ENCODE data around the gene FLT3. TPM values are rescaled to one million over a fixed set of nuclear protein-coding genes. Genes with fewer than 3 reads are reported as not detected.

FLT3 gene
- total RNA-seq, 4 donors from 2014 or later: under 0.01 to 0.90 (median 0.24) TPM; not detected in 1

DNA sequence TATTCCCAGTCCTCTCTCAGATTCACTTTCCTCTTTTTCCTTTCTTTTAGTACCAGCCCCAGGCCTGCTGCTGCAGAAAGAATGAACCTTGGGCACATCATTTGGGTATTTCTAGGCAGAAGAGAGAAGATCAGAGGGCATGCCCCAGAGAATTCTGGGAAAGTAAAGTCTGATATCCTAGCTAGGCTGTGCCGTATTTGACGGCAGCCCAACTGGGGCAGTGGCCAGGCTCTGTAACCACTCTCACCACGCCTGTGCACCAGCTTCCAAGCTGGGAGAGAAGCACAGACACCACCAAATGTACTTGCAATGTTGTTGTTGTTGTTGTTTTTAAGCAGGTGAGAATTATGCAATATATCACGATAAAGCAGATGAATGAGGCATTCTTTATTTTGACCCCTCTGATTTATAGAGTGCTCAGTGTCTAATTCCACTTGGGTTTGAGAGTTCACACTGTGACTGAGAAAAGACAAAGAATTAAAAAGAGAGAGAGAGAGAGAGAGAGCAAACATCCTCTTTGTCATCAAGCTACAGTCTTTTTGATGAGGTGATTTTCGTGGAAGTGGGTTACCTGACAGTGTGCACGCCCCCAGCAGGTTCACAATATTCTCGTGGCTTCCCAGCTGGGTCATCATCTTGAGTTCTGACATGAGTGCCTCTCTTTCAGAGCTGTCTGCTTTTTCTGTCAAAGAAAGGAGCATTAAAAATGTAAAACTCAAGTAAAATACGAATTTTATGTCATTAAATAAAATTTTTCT is 72.6 kb downstream of the FLT3 start:
- no peaks in the 10 kb centered on the region for H3K36me3 ChIP-seq
- intact Hi-C loops (cut with DNase I; ENCODE audit: low total_unique reads): no loop called here
- DNase-seq: no peak
- no peak overlapping the region for H3K4me3 ChIP-seq
- TF ChIP-seq, protein P1, sequence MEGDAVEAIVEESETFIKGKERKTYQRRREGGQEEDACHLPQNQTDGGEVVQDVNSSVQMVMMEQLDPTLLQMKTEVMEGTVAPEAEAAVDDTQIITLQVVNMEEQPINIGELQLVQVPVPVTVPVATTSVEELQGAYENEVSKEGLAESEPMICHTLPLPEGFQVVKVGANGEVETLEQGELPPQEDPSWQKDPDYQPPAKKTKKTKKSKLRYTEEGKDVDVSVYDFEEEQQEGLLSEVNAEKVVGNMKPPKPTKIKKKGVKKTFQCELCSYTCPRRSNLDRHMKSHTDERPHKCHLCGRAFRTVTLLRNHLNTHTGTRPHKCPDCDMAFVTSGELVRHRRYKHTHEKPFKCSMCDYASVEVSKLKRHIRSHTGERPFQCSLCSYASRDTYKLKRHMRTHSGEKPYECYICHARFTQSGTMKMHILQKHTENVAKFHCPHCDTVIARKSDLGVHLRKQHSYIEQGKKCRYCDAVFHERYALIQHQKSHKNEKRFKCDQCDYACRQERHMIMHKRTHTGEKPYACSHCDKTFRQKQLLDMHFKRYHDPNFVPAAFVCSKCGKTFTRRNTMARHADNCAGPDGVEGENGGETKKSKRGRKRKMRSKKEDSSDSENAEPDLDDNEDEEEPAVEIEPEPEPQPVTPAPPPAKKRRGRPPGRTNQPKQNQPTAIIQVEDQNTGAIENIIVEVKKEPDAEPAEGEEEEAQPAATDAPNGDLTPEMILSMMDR (IDR thresholded peaks at IDR 0.05): no peak
- no peak overlapping the region for H3K27ac ChIP-seq
- no peaks in the 10 kb centered on the region for H3K4me1 ChIP-seq
- H3K27me3 ChIP-seq: peaks cover 0 to 4% of the 10 kb centered on the region in 2 donors
- no peaks in the 10 kb centered on the region for H3K9me3 ChIP-seq

- Histone ChIP-seq H3K9me3 (no peaks in the 10 kb centered on the region), H3K4me1 (no peaks in the 10 kb centered on the region), H3K27me3 (peaks cover 0 to 4% of the 10 kb centered on the region in 2 donors), H3K4me3 (no peak overlapping the region), H3K36me3 (no peaks in the 10 kb centered on the region), H3K27ac (no peak overlapping the region)
- intact Hi-C loops (cut with DNase I; ENCODE audit: low total_unique reads): no loop called here
- TF ChIP-seq, protein P1 (IDR thresholded peaks at IDR 0.05): no peak
- TF ChIP-seq POLR2A (IDR thresholded peaks at IDR 0.05): no peak
- no peak for DNase-seq
These were observed 73.3 kb downstream of the FLT3 start for GRCh38 chr13:28027071-28027470.

GRCh38 chr13:28026508-28026907 is 73.9 kb downstream of the FLT3 start:
- TF ChIP-seq, protein P1 (IDR thresholded peaks at IDR 0.05): no peak
- TF ChIP-seq POLR2A (IDR thresholded peaks at IDR 0.05): no peak
- DNase-seq: no peak
- Histone ChIP-seq H3K4me1 (no peaks in the 10 kb centered on the region), H3K27ac (no peak overlapping the region), H3K9me3 (no peaks in the 10 kb centered on the region), H3K36me3 (no peaks in the 10 kb centered on the region), H3K27me3 (peaks cover 0 to 4% of the 10 kb centered on the region in 2 donors), H3K4me3 (no peak overlapping the region)
- intact Hi-C loops (cut with DNase I; ENCODE audit: low total_unique reads): no loop called here

- no peak for DNase-seq
- Histone ChIP-seq H3K27ac (no peak overlapping the region), H3K36me3 (no peaks in the 10 kb centered on the region), H3K27me3 (peaks cover 0 to 4% of the 10 kb centered on the region in 2 donors), H3K4me1 (no peaks in the 10 kb centered on the region), H3K9me3 (no peaks in the 10 kb centered on the region), H3K4me3 (no peak overlapping the region)
- intact Hi-C loops (cut with DNase I; ENCODE audit: low total_unique reads): no loop called here
- no peak for TF ChIP-seq POLR2A (IDR thresholded peaks at IDR 0.05)
- TF ChIP-seq, protein P1 (IDR thresholded peaks at IDR 0.05): no peak
These were observed 77.4 kb downstream of the FLT3 start for GRCh38 chr13:28022848-28023518.

GRCh38 chr13:28014301-28014700 is 86.1 kb downstream of the FLT3 start:
- no peak for TF ChIP-seq POLR2A (IDR thresholded peaks at IDR 0.05)
- TF ChIP-seq, protein P1 (IDR thresholded peaks at IDR 0.05): no peak
- H3K9me3 ChIP-seq: no peaks in the 10 kb centered on the region
- no peaks in the 10 kb centered on the region for H3K36me3 ChIP-seq
- no peak overlapping the region for H3K27ac ChIP-seq
- intact Hi-C loops (cut with DNase I; ENCODE audit: low total_unique reads): no loop called here
- DNase-seq: no peak
- H3K27me3 ChIP-seq: no peaks in the 10 kb centered on the region
- H3K4me1 ChIP-seq: no peaks in the 10 kb centered on the region
- no peak overlapping the region for H3K4me3 ChIP-seq
